Ishikawa (cell line): Measurements from ENCODE around the gene SV2B.

Experiments used
- CEBPB ChIP-seq: IDR thresholded peaks from 2 replicates; pipeline ENCODE4 v1.6.1; 2012
- CREB1 ChIP-seq: IDR thresholded peaks from 2 replicates; pipeline ENCODE4 v1.6.1; 2012; ENCODE audit warnings: low read depth
- EGR1 ChIP-seq: IDR thresholded peaks from 2 replicates; pipeline ENCODE4 v1.6.1; 2012
- EP300 ChIP-seq: IDR thresholded peaks from 2 replicates; pipeline ENCODE4 v1.6.1; 2012; ENCODE audit warnings: borderline replicate concordance
- FOXM1 ChIP-seq: IDR thresholded peaks from 2 replicates; pipeline ENCODE4 v1.6.1; 2012; ENCODE audit warnings: low read depth, borderline replicate concordance
- NFIC ChIP-seq: IDR thresholded peaks from 2 replicates; pipeline ENCODE4 v1.6.1; 2012
- RAD21 ChIP-seq: IDR thresholded peaks from 2 replicates; pipeline ENCODE4 v1.6.1; 2012; ENCODE audit warnings: low read depth
- TAF1 ChIP-seq: IDR thresholded peaks from 2 replicates; pipeline ENCODE4 v1.6.1; 2012; ENCODE audit warnings: low read depth, mild to moderate bottlenecking
- TCF12 ChIP-seq: IDR thresholded peaks from 2 replicates; pipeline ENCODE4 v1.6.1; 2012; ENCODE audit warnings: low read depth
- TEAD4 ChIP-seq: IDR thresholded peaks from 2 replicates; pipeline ENCODE4 v1.6.1; 2012
- YY1 ChIP-seq: IDR thresholded peaks from 2 replicates; pipeline ENCODE4 v1.6.1; 2012; ENCODE audit warnings: low read depth
- ZBTB7A ChIP-seq: IDR thresholded peaks from 2 replicates; pipeline ENCODE4 v1.6.1; 2012; ENCODE audit warnings: low read depth
- TF ChIP-seq, protein P1 (sequence below): IDR thresholded peaks from 2 replicates; pipeline ENCODE4 v1.6.1; 2012; ENCODE audit warnings: low read depth, mild to moderate bottlenecking
- TF ChIP-seq, protein P2 (sequence below): IDR thresholded peaks from 2 replicates; pipeline ENCODE4 v1.6.1; 2012
- TF ChIP-seq, protein P3 (sequence below): IDR thresholded peaks from 2 replicates; pipeline ENCODE4 v1.6.1; 2012

Gene SV2B

DNA sequence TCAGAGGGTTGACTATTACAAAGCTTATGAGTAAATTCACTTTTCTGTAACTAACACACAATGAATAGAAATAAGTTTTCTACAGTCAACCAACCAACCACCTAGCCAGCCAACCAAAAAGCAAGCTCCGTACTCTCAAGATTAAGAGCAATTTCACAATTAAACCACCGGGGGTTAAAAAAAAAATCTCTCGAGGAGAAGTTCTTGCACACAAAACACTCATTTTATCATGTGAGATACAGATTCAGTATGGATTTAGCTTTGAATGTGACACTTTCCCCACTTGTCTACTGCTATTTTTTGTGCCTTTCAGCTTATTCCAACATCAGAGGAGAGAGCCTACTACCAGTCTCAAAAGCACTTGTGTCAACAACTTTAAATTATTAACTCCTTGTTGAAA lies 135.3 kb downstream of the SV2B start:
- no peak for TF ChIP-seq CREB1
- no peak for TF ChIP-seq RAD21
- no peak for TF ChIP-seq FOXM1
- TF ChIP-seq, protein P1, sequence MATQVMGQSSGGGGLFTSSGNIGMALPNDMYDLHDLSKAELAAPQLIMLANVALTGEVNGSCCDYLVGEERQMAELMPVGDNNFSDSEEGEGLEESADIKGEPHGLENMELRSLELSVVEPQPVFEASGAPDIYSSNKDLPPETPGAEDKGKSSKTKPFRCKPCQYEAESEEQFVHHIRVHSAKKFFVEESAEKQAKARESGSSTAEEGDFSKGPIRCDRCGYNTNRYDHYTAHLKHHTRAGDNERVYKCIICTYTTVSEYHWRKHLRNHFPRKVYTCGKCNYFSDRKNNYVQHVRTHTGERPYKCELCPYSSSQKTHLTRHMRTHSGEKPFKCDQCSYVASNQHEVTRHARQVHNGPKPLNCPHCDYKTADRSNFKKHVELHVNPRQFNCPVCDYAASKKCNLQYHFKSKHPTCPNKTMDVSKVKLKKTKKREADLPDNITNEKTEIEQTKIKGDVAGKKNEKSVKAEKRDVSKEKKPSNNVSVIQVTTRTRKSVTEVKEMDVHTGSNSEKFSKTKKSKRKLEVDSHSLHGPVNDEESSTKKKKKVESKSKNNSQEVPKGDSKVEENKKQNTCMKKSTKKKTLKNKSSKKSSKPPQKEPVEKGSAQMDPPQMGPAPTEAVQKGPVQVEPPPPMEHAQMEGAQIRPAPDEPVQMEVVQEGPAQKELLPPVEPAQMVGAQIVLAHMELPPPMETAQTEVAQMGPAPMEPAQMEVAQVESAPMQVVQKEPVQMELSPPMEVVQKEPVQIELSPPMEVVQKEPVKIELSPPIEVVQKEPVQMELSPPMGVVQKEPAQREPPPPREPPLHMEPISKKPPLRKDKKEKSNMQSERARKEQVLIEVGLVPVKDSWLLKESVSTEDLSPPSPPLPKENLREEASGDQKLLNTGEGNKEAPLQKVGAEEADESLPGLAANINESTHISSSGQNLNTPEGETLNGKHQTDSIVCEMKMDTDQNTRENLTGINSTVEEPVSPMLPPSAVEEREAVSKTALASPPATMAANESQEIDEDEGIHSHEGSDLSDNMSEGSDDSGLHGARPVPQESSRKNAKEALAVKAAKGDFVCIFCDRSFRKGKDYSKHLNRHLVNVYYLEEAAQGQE: no peak
- TF ChIP-seq, protein P2, sequence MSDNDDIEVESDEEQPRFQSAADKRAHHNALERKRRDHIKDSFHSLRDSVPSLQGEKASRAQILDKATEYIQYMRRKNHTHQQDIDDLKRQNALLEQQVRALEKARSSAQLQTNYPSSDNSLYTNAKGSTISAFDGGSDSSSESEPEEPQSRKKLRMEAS: no peak
- TF ChIP-seq EP300: no peak
- no peak for TF ChIP-seq EGR1
- TF ChIP-seq TCF12: no peak
- no peak for TF ChIP-seq YY1
- TF ChIP-seq CEBPB: no peak
- TF ChIP-seq TEAD4: no peak
- TF ChIP-seq, protein P3, sequence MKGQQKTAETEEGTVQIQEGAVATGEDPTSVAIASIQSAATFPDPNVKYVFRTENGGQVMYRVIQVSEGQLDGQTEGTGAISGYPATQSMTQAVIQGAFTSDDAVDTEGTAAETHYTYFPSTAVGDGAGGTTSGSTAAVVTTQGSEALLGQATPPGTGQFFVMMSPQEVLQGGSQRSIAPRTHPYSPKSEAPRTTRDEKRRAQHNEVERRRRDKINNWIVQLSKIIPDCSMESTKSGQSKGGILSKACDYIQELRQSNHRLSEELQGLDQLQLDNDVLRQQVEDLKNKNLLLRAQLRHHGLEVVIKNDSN: no peak
- TF ChIP-seq NFIC: no peak
- no peak for TF ChIP-seq TAF1
- no peak for TF ChIP-seq ZBTB7A

DNA sequence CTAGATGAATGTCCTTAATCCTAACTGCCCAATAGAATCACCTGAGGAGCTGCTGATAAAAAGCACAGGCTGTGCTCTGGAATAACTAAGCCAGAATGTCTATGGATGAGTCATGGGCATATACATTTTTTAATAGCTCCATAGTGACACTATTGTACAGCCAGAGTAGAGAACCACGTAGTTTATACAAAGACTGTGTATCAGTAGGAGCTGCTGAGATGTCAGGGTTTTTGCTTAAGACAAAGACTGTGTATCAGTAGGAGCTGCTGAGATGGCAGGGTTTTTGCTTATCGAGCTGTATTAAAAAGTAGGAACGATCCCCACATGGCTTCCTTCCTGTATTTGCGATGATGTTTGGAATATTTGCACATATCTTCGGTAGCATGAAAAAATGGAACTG lies 137.4 kb downstream of the SV2B start:
- TF ChIP-seq TEAD4: no peak
- TF ChIP-seq, protein P3: no peak
- TF ChIP-seq TAF1: no peak
- TF ChIP-seq CEBPB: no peak
- no peak for TF ChIP-seq NFIC
- TF ChIP-seq YY1: no peak
- TF ChIP-seq RAD21: no peak
- TF ChIP-seq FOXM1: no peak
- TF ChIP-seq TCF12: no peak
- TF ChIP-seq, protein P2: no peak

DNA sequence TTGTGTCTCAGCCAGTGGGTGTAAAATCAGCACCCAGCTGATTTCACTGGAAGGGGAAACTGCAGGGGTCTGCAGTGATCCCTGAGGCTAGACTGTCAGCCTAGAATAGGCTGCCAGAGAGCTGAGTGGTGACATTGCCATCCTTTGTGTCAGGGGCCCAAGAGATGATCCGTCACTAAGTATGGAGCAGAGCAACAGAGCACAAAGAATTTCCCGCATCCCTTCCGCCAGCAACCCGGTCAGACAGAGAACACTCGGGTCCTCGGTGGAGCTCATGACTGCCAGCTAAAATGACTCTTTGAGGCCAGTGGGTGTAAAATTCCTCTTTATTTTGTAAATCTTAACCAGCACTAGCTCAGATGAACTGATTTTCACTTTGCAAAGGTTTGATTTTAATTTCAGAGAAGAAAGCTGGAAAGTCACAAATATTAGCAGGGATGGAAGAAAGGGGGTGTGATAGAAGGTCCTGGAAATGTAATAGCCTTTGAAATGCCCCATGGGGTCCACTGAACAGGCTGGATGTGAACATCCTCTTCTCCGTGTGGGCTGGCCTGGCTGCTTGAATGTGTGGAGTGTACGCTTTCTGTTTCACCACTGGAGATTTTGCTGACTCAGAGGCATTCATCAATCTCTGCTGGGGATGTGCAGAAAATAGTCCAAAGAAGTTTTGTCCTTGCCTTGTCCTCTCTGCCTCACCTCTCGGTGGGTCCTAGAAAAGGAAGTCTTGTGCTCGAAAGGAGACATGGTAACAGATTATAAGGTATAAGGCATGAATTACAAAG lies 138.8 kb downstream of the SV2B start:
- TF ChIP-seq TAF1: no peak
- TF ChIP-seq TEAD4: no peak
- no peak for TF ChIP-seq EP300
- no peak for TF ChIP-seq NFIC
- no peak for TF ChIP-seq EGR1
- TF ChIP-seq, protein P1: no peak
- TF ChIP-seq, protein P2: no peak
- TF ChIP-seq RAD21: no peak
- TF ChIP-seq CEBPB: no peak
- TF ChIP-seq CREB1: no peak
- no peak for TF ChIP-seq TCF12
- TF ChIP-seq FOXM1: no peak
- TF ChIP-seq ZBTB7A: no peak
- no peak for TF ChIP-seq YY1
- TF ChIP-seq, protein P3: no peak

DNA sequence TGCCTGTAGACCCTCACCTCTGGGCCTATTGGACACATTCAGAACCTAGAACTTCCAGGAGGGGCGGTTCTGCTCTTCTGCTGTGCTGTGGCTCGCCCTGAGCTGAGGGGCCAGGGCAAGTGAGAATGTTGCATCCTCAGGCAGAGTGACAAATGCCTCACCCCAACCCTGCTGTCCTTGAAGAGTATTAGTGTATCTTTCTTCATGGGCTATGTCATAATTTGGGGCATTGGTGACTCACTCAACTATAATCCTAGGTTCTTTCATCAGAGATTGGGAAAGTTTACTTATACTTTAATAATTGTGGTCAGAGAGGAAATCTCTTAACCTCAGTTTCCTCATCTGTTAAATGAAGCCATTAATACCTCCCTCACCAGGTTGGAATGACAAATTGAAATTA lies 143.8 kb downstream of the SV2B start:
- no peak for TF ChIP-seq CREB1
- no peak for TF ChIP-seq NFIC
- TF ChIP-seq TCF12: no peak
- no peak for TF ChIP-seq TAF1

DNA sequence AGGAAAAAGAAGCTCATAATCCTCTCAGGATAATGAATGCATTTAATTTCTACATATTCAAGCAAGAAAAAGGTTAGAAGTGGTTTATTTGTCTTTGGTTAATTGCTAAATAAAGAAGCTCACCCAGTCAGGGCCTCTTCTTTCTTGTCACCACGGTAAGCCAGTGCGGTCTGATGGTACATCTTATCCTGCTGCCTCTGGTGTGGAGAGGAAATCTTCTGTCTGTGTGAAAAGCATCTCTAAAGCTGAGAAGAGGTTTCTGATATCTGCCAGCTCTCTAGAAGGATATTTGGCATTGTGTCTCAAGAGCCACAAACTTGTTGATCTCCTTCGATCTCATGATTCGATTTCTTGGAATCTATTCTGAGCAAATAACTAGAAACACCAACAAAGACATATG lies 144.9 kb downstream of the SV2B start:
- no peak for TF ChIP-seq CREB1
- TF ChIP-seq, protein P2: no peak
- TF ChIP-seq FOXM1: no peak
- TF ChIP-seq NFIC: no peak
- no peak for TF ChIP-seq YY1
- no peak for TF ChIP-seq TCF12
